Measurements from ENCODE around the gene IL4. TPM values are rescaled to one million over a fixed set of nuclear protein-coding genes. Genes with fewer than 3 reads are reported as not detected.

Gene IL4
- total RNA-seq, 1 experiment from 2014 or later = not detected

DNA sequence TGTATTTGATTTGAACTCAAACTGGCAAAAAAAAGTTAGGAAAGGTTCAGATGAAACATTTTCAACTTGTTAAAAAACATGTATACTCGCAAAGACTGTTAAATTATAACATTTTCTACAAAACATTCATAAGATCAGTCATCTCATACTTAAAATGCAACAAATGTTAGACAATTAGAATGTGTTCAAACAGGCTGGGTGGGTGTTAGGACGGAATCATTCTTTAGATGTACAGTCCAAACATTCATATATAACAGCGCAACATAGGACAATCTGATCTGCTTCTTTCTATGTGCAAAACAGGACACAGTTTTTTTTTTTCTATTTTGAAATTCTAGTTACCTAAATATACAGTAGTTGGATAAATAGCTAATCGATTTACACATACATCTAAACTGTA is 22.2 kb downstream of the IL4 start:
- DNase-seq (ENCODE audit: low read depth) = no peak

DNA sequence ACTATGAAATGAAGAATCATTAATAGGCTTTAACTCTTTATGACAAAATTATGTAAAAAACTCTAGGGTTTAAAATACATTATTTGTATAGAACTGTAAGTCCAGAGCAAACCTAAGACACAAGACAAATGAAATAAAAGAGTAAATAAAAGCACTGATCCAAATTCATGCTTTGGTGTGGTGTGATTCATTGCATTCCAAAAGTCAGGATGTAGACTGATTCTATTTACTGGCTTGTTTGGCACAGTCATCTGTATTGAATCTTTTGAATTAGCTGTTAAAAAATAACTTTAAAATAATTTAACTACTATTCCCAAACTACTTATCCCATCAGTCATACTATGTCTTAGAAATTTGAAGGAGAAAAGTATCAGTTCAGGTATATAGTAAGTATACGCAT is 31.1 kb downstream of the IL4 start:
- DNase-seq (ENCODE audit: low read depth) = no peak

DNA sequence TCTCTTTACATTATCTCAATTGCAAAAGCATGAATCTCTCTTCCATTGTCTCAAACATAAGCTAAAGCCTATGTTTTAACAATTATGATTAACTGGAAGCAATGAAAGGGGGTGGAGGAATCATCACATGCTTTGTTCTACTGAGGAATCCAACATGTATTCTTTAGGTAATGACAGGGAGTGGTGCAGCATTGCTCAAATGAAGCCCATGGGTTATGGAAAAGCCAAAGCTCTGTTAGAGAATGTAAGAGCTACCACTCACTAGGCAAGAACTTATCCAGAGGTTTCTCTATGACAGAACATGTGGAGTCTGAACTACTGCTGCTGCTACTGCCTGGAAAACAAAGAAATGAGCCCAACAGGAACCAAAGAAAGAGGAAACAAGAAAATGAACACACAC is 34.9 kb downstream of the IL4 start:
- DNase-seq (ENCODE audit: low read depth) = no peak

DNA sequence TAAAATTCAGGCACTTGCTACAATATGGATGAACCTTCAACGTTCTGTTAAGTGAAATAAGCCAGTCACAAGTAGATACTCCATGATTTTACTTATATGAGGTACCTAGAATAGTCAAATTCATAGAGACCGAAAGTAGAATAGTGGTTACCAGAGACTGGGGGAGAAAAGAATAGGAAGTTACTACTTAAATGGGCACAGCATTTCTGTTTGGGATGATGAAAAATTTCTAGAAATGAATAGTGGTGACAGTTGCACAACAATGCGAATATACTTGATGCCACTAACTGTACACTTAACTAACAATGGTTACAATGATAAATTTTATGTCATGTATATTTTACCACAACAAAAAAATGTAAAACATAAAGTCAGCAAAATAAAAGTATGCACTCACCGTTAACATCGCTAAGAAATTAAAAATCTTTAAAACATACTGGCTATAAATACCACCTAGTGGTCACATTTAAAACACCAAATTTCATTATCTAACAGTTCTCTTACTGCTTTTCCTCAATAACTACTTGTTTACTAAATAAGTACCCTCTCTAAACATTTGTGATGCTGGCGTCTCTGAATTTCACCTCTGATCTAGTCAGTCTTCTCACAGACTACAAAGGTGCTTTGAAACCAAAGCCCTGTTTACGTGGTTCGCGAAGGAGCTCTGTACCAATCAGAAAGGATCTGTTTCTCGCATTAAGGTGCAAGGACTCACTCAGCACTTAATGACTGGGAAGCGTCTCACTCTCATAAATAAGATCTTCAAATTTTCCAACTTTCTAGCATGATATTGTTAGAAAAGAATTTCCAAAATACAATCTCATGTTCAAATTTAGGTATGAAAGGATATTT is 40.9 kb downstream of the IL4 start:
- DNase-seq (ENCODE audit: low read depth) = no peak

DNA sequence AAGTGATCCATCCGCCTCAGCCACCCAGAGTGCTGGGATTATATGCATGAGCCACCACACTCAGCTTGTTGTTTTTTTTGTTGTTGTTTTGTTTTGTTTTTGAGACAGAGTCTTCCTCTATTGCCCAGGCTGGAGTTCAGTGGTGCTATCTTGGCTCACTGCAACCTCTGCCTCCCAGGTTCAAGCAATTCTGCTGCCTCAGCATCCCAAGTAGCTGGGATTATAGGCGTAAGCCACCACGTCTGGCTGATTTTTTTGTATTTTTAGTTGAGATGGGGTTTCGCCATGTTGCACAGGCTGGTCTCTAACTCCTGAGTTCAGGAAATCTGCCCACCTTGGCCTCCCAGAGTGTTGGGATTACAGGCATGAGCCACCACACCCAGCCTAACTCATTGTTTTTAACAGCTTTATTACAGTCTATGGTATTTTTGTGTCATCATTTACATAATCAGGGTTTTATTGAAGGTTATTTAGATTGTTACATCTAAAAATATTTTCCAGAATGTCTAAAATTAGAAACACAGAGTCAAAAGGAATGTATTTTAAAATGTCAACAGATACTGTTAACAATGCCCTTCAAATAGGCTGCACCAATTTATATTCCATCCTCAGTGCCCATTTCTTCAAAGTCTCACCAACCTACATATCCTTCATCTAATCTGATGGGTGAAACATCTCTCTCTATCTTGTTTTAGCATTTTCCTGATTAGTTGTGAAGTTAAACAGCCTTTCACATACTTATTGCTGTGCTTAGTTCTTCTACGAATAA is 44.9 kb downstream of the IL4 start:
- DNase-seq (ENCODE audit: low read depth) = no peak

DNA sequence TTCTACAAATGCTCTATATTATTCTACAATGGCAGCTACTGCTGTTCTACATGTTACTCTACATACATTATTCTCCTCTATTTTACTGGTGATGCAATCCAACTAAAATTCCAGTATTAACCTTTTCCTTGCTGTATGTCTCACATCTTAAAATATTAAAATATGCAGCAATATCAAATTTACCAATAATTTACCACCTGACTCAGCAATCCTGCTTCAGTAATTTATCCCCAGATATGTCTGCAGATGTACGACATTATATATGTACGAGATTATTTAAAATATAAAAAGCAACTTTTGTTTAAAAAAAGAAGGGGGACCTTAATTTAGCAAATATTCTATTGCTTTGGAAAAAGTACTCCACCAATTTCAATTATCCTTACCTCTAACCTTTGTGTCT is 52.0 kb downstream of the IL4 start:
- DNase-seq (ENCODE audit: low read depth) = no peak

DNA sequence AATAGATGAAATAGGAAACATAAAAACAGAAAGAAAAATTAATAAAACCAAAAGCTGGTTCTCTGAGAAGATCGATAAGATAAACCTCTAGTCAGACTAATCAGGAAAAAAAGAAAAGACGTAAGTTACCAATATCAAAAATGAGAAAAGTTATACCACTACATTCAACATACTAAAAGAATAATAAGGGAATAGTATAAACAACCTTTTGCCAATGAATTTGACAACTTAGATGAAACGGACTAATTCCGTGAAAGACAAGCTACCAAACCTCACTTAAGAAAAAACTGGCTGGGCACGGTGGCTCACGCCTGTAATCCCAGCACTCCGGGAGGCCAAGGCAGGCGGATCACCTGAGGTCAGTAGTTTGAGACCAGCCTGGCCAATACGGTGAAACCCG is 56.1 kb downstream of the IL4 start:
- DNase-seq (ENCODE audit: low read depth) = no peak

Other genes with a start within 250 kb of the IL4 start
- 18.2 and 20.1 TPM in 2 replicates for gene IRF1, start 183.2 kb upstream of the IL4 start, total RNA-seq (2014; rRNA removed; shearing (Covaris generic))
- gene IL5, start 130.5 kb upstream of the IL4 start, total RNA-seq (2014; rRNA removed; shearing (Covaris generic)) = not detected in 2 replicates
- gene RAD50, start 117.0 kb upstream of the IL4 start, total RNA-seq (2014; rRNA removed; shearing (Covaris generic)) = 16.5 and 17.6 TPM in 2 replicates
- not detected in 2 replicates for gene IL13, start 15.8 kb upstream of the IL4 start, total RNA-seq (2014; rRNA removed; shearing (Covaris generic))
- gene KIF3A, start 63.6 kb downstream of the IL4 start, total RNA-seq (2014; rRNA removed; shearing (Covaris generic)) = 10.1 and 19.3 TPM in 2 replicates
- gene CCNI2, start 73.4 kb downstream of the IL4 start, total RNA-seq (2014; rRNA removed; shearing (Covaris generic)) = 0.06 and 0.09 TPM in 2 replicates
- gene SEPTIN8, start 103.2 kb downstream of the IL4 start, total RNA-seq (2014; rRNA removed; shearing (Covaris generic)) = 27.1 and 27.2 TPM in 2 replicates
- 0.42 TPM in 1 of 2 replicates, not detected in the other for gene SOWAHA, start 139.3 kb downstream of the IL4 start, total RNA-seq (2014; rRNA removed; shearing (Covaris generic))
- gene SHROOM1, start 156.7 kb downstream of the IL4 start, total RNA-seq (2014; rRNA removed; shearing (Covaris generic)) = 8.2 and 8.3 TPM in 2 replicates
- gene GDF9, start 192.5 kb downstream of the IL4 start, total RNA-seq (2014; rRNA removed; shearing (Covaris generic)) = 0.17 TPM in 1 of 2 replicates, not detected in the other
- 287 and 294 TPM in 2 replicates for gene UQCRQ, start 192.7 kb downstream of the IL4 start, total RNA-seq (2014; rRNA removed; shearing (Covaris generic))
- gene LEAP2, start 199.7 kb downstream of the IL4 start, total RNA-seq (2014; rRNA removed; shearing (Covaris generic)) = 0.17 and 0.68 TPM in 2 replicates

Data from Daoy (cell line).